Measurements from ENCODE around the gene SPDYE2. TPM values are rescaled to one million over a fixed set of nuclear protein-coding genes. Genes with fewer than 3 reads are reported as not detected.
"Not testable (repeated sequence)": the region's sequence is repeated elsewhere in the genome, so short reads cannot be mapped to it uniquely, and the experiment has no call there.

The SPDYE2 gene, protein sequence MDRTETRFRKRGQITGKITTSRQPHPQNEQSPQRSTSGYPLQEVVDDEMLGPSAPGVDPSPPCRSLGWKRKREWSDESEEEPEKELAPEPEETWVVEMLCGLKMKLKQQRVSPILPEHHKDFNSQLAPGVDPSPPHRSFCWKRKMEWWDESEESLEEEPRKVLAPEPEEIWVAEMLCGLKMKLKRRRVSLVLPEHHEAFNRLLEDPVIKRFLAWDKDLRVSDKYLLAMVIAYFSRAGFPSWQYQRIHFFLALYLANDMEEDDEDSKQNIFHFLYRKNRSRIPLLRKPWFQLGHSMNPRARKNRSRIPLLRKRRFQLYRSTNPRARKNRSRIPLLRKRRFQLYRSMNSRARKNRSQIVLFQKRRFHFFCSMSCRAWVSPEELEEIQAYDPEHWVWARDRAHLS
- polyA plus RNA-seq (2011; rRNA removed) (not detected in 2 replicates), polyA minus RNA-seq (2011; rRNA and poly(A)+ RNA removed) (not detected in 2 replicates)

GRCh38 chr7:102550808-102551422 is at the start of gene SPDYE2:
Gene SPDYE2 (plus strand): TSS chr7:102551226. CDS start chr7:102553256, 2,030 bp downstream.
- CTCF ChIA-PET; H3K27me3 ChIP-seq (ENCODE audit: control insufficient read depth, insufficient read depth, low read length); POLR2A ChIA-PET; H3K4me3 ChIP-seq (ENCODE audit: low read depth, low read length); DNase-seq (ENCODE audit: low read depth); H3K36me3 ChIP-seq (ENCODE audit: control insufficient read depth, insufficient read depth, low read length): not testable (repeated sequence)

- H3K27me3 ChIP-seq (ENCODE audit: control insufficient read depth, insufficient read depth, low read length); DNase-seq (ENCODE audit: low read depth); H3K4me3 ChIP-seq (ENCODE audit: low read depth, low read length); H3K36me3 ChIP-seq (ENCODE audit: control insufficient read depth, insufficient read depth, low read length); POLR2A ChIA-PET; CTCF ChIA-PET: not testable (repeated sequence)
Measured at GRCh38 chr7:102503141-102503540, 47.9 kb upstream of the SPDYE2 start.

DNA sequence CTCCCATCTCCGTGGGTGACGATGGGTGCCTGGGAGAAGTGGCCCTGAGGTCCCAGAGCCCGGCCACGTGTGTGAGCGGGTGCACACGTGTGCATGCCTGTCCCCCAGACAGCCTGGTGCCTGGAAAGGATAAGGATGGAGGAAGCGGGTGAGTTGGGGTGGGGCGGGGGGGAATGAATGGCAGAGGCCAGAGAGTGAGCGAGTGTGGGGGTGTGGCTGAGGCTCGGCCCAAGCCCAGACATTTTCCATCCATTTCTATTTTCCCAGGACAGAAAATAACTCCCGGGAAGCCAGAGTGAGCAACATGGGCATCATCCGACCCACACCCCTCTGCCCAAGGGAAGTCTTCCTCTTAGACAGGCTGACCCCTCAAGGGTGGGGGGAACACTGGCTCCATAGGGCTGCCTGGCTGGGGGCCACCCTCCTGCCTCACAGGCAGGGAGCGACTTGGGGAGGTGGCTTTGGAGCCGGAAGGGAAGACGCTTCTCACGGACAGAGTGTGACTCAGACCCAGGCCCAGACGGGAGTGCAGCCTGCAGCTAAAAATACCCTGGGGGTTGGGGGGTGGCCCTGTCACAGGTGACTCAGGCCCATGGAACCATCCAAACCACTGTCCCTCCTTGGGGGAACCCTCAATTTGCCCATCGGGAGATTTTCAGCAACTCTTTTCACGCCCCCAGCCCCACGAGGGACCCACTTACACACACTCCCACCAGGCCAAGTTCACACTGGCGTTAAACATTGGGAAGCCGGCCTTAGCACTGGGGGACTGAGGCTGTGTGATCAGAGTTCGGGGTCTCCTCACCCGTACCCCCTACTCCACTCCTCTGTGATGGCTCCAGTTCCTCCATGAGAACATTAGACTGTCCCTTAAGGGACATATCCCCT is 45.5 kb upstream of the SPDYE2 start:
- POLR2A ChIA-PET; H3K4me3 ChIP-seq (ENCODE audit: low read depth, low read length); H3K36me3 ChIP-seq (ENCODE audit: control insufficient read depth, insufficient read depth, low read length); H3K27me3 ChIP-seq (ENCODE audit: control insufficient read depth, insufficient read depth, low read length); CTCF ChIA-PET; DNase-seq (ENCODE audit: low read depth): not testable (repeated sequence)

- H3K4me3 ChIP-seq (ENCODE audit: low read depth, low read length); DNase-seq (ENCODE audit: low read depth); POLR2A ChIA-PET; CTCF ChIA-PET; H3K27me3 ChIP-seq (ENCODE audit: control insufficient read depth, insufficient read depth, low read length); H3K36me3 ChIP-seq (ENCODE audit: control insufficient read depth, insufficient read depth, low read length): not testable (repeated sequence)
Measured at GRCh38 chr7:102507410-102508088, 43.5 kb upstream of the SPDYE2 start.

DNA sequence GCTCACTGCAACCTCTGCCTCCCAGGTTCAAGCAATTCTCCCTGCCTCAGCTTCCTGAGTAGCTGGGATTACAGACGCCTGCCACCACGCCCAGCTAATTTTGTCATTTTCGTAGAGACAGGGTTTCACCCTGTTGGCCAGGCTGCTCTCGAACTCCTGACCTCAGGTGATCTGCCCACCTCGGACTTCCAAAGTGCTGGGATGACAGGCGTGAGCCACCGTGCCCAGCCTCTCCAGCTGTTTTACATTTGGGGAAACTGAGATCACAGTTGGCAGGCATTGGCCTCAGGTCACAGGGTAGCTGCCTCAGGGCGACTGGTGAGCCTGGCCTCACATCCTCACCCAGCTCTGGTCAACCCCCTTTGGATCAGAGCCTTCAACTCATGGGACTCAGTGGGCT is 40.5 kb upstream of the SPDYE2 start:
- H3K36me3 ChIP-seq (ENCODE audit: control insufficient read depth, insufficient read depth, low read length); POLR2A ChIA-PET; H3K27me3 ChIP-seq (ENCODE audit: control insufficient read depth, insufficient read depth, low read length); H3K4me3 ChIP-seq (ENCODE audit: low read depth, low read length); CTCF ChIA-PET; DNase-seq (ENCODE audit: low read depth): not testable (repeated sequence)

DNA sequence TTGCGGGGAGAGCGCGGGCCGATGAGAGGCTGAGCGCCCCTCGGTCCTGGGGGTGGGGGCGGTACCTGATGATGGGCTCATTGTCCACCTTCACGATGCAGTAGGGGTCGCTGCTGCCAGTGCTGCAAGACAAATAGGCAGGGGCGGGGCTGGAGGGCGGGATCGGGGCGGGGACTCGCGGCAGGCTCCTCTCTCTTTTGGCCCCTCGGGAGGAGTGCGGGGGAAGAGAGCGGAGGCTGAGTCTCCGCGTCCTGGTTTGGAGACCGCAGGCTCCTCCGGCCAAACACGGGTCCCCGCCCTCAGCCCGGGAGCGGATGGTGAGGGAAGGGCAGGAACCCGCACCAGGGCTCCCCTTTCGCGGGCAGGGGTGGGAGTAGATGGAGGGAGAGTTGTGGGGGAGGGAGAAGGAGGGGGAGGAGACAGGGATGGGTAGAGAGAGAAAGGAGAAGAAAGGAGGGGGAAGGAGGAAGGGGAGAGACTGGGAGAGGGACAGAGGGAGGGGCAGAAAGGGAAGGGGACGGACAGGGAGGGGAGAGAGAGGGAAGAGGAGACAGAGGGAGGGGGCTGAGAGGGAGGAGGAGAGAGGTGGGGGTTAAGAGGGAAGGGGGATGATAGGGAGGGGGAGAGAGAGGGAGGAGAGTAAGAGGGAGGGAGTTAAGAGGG is 39.0 kb upstream of the SPDYE2 start:
- peak overlapping the region; percentile 48; the same call in 1 of the 2 replicates for H3K4me3 ChIP-seq (ENCODE audit: low read depth, low read length)
- DNase-seq (ENCODE audit: low read depth); POLR2A ChIA-PET; H3K27me3 ChIP-seq (ENCODE audit: control insufficient read depth, insufficient read depth, low read length); H3K36me3 ChIP-seq (ENCODE audit: control insufficient read depth, insufficient read depth, low read length); CTCF ChIA-PET: not testable (repeated sequence)

- H3K36me3 ChIP-seq (ENCODE audit: control insufficient read depth, insufficient read depth, low read length); H3K27me3 ChIP-seq (ENCODE audit: control insufficient read depth, insufficient read depth, low read length); POLR2A ChIA-PET; CTCF ChIA-PET: not testable (repeated sequence)
- H3K4me3 ChIP-seq (ENCODE audit: low read depth, low read length): peak overlapping the region; percentile 48
- DNase-seq (ENCODE audit: low read depth): peak; percentile 59
Measured at GRCh38 chr7:102512642-102513221, 38.3 kb upstream of the SPDYE2 start.

GRCh38 chr7:102514881-102515721 is 35.9 kb upstream of the SPDYE2 start:
- CTCF ChIA-PET; H3K4me3 ChIP-seq (ENCODE audit: low read depth, low read length); H3K36me3 ChIP-seq (ENCODE audit: control insufficient read depth, insufficient read depth, low read length); H3K27me3 ChIP-seq (ENCODE audit: control insufficient read depth, insufficient read depth, low read length); POLR2A ChIA-PET; DNase-seq (ENCODE audit: low read depth): not testable (repeated sequence)

GRCh38 chr7:102515889-102516288 is 35.1 kb upstream of the SPDYE2 start:
- H3K4me3 ChIP-seq (ENCODE audit: low read depth, low read length); H3K36me3 ChIP-seq (ENCODE audit: control insufficient read depth, insufficient read depth, low read length); DNase-seq (ENCODE audit: low read depth); POLR2A ChIA-PET; CTCF ChIA-PET; H3K27me3 ChIP-seq (ENCODE audit: control insufficient read depth, insufficient read depth, low read length): not testable (repeated sequence)

GRCh38 chr7:102516951-102517350 is 34.1 kb upstream of the SPDYE2 start:
- H3K36me3 ChIP-seq (ENCODE audit: control insufficient read depth, insufficient read depth, low read length); H3K4me3 ChIP-seq (ENCODE audit: low read depth, low read length); H3K27me3 ChIP-seq (ENCODE audit: control insufficient read depth, insufficient read depth, low read length); POLR2A ChIA-PET; DNase-seq (ENCODE audit: low read depth); CTCF ChIA-PET: not testable (repeated sequence)

GRCh38 chr7:102517550-102518147 is 33.4 kb upstream of the SPDYE2 start, which contains the start of gene RASA4B:
Gene RASA4B (minus strand): TSS chr7:102517777. CDS start chr7:102517710, 67 bp downstream.
- DNase-seq (ENCODE audit: low read depth); POLR2A ChIA-PET; H3K27me3 ChIP-seq (ENCODE audit: control insufficient read depth, insufficient read depth, low read length); CTCF ChIA-PET; H3K36me3 ChIP-seq (ENCODE audit: control insufficient read depth, insufficient read depth, low read length): not testable (repeated sequence)
- peak within 1 kb of the TSS; percentile 33 for H3K4me3 ChIP-seq (ENCODE audit: low read depth, low read length)
